KG1 (cell line): ENCODE data around the gene DPT.

Source experiments
- DNase-seq: peaks from one replicate; lab custom pipeline; 2025; lab: John Stamatoyannopoulos, UW

The DPT gene

DNA sequence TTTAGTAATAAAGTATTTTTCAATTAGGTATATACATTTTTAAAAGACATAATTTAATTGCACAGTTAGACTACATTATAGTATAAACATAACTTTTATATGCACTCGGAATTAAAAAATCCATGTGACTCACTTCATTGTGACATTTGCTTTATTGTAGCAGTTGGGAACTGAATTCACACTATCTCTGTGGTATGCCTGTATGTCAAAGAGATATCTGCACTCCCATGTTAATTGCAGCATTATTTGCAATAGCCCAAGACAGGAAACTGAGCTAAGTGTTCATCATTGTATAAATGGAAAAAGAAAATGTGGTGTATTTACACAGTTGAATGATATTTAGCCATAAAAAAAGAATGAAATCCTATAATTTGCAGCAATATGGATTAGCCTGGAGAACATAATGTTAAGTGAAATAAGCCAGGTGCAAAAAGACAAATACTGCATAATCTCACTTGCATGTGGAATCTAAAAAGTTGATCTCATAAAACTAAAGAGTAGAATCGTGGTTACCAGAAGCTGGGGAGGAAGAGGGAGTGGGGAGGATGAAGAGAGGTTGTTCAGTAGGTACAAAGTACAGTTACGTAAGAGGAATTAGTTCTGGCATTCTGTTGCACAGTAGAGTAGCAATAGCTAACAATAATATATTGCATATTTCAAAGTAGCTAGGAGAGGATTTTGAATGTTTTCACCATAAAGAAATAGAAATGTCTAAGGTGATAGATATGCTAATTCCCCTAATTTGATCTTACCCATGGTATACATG, 64.8 kb downstream of the DPT start:
- no peak for DNase-seq

GRCh38 chr1:168656485-168656884, 72.5 kb downstream of the DPT start:
- no peak for DNase-seq

DNA sequence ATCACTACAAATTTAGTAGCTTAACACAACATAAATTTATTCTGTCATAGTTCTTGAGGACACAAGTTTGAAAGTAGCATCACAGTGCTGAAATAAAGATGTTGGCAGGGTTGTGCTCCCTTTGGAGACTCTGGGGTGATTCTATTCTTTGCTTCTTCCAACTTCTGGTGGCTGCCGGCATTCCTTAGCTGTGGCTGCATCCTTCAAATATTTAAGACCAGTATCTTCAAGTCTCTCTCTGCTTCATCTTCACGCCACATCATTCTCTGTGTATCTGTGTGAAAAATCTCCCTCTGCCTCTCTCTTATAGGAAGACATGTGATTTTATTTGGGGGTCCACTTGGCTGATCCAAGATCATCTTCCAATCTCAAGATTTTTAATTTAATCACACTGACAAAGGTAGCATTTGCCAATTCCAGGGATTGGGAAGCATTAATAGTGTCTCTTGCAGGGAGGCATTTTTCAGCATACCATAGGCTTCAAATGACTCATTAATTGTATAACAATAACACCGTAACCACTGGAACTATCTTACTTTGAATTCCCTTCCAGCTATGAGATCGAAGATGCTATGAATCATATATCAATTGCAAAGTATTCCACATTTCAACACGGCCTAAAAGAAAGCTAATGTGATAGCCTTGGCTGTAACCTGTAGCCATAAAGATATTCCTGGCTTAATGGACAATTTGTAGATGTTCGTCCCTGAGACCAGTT, 74.6 kb downstream of the DPT start:
- no peak for DNase-seq

- no peak for DNase-seq
Measured at GRCh38 chr1:168653567-168653966, 75.4 kb downstream of the DPT start.

DNA sequence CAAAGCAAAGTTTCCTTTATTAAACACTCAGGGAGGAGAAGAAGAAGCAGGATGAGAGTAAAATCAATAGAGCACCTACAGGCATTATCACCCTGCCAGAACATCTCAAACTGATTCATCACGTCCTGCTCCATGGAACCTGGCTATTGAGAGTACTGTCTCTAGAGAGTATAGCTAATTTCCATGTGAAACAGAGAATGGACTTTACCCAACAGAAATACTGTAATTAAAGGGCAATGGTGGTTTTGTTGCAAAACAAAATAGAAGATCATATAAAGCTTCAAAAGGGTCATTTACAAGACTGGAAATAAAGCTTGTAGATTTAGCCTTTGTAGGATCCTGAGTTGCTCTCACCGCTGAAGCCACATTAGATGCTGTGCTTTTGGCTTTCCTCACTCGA, 83.3 kb downstream of the DPT start:
- DNase-seq: no peak
